Stimulated activated CD8-positive, alpha-beta memory T cell treated with anti-CD3 and anti-CD28 coated beads, Interleukin-4, amount 100 ng/mL, for 4 hours (primary cell): Measurements from ENCODE around the gene WNT6.

Source experiments
- DNase-seq, 2 donors: peaks; one replicate each; pipeline ENCODE4 v3.0.0-alpha.2; 2020; ENCODE audit warnings: low read depth in 2 of 2, low spot score in 1 of 2

Gene WNT6

DNA sequence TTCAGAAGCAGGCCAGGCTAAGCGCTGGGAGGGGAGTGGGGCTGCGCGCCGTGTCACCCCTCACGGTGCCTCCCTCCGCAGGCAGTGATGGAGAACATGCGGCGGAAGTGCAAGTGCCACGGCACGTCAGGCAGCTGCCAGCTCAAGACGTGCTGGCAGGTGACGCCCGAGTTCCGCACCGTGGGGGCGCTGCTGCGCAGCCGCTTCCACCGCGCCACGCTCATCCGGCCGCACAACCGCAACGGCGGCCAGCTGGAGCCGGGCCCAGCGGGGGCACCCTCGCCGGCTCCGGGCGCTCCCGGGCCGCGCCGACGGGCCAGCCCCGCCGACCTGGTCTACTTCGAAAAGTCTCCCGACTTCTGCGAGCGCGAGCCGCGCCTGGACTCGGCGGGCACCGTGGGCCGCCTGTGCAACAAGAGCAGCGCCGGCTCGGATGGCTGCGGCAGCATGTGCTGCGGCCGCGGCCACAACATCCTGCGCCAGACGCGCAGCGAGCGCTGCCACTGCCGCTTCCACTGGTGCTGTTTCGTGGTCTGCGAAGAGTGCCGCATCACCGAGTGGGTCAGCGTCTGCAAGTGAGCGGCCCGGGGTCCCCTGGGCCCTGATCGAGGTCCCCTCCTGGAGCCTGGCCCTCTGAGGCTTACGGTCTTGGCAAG is 33.2 kb downstream of the WNT6 start:
- DNase-seq = peak; percentile 48 to 71

- DNase-seq = no peak
Measured at GRCh38 chr2:218893349-218894150, 33.9 kb downstream of the WNT6 start.

GRCh38 chr2:218894151-218894879 is 34.7 kb downstream of the WNT6 start:
- DNase-seq = no peak

GRCh38 chr2:218894880-218895157 is 35.2 kb downstream of the WNT6 start:
- no peak for DNase-seq

DNA sequence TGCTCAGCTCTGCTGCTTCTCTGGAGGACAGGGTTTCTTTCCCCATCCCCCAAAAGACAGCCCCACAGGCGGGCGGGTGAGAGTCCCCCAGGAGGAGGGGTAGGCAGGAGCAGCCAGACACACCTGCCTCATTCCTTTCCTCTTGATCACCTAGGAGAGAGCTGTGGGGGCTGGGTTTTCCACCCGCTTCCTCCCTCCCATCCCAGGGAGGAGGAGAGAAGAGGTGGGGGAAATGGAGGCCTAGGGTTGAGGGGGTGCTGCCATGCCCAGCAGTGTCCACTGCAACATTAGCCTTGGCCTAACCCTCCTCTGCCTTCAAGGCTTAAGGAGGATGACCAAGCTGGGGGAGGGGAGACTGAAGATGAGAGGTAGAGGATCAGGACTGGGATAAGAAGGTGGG is 35.7 kb downstream of the WNT6 start:
- DNase-seq = no peak

DNA sequence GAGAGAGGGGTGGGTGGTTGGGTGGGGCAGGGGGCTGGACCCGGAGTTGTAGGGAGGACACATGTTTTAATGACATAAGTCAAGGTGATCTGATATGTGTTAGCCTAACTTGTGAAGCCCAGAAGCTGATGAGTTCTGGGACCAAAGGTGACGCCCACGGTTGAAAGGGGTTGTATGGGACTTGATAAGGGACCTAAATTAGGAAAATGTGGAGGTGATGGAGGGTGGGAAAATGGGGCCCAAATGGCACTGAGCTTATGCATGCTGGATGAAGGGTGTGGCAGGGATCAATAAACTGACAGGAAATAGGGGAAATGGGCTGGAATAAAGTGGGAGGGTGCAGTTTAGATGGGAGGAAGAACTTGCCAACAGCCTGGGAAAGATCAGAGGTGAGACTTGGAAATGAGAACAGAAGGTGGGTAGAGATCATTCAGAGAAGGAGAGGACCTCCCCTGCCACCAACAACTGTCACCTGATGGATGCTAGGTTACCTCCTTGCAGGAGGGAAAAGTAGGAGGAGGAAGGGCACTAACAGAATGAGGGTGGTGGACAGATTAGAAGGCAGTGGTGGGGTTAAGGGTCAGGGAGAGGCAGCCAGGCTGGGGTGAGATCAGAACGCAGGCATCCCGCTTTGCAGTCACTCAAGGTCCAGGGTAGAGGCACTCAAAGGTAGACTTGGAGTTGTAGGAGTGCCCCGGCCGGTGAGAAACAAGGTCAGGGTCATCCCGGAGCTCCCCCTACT is 36.3 kb downstream of the WNT6 start:
- no peak for DNase-seq

DNA sequence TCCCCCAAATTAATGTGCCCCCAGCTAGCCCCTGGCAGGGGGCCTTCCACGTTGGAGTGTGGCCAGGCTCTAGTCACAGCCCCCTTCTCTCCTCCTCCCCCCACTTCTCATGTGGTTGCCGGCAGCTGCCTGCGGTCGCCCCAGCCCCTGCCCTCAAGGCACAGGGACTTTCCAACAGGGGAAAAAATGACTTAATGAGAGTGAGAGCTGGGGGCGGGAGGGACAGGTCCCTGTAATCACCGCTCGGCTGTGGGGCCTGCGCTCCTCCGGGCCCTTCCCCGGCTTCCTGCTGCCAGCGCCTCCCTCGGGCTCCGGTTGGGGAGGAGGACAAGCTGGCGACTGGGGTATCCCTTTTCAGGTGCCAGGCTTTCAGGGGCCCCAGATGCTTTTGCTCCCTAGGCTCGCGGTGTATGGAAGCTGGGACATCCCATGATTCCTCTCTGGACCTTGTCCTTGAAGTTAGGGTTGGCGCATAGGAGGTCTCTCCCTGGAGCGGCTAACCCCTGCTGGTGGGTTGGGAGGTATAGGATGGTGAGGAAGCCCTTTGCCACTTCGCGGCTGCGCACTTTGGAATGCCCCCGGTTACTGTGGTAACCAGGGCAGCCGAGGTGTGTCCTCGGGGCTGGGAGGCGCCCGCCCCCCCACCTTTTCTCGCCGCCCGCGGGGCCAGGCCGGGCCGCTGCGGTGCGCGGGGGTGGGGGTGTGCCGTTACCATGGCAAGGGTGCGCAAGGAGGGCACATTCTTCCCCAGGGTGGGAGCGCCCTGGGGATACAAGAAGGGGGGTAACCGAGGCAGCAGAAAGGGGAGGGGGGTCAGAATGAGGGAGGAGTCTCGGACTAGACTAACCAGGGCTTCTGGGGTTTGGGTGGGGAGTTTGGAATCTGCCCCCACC is 37.1 kb downstream of the WNT6 start:
- peak; percentile 61 to 79 for DNase-seq

GRCh38 chr2:218897394-218898108 is 37.9 kb downstream of the WNT6 start:
- no peak for DNase-seq

- DNase-seq = peak; percentile 53 to 78
Measured at GRCh38 chr2:218898109-218898878, 38.7 kb downstream of the WNT6 start.

GRCh38 chr2:218899147-218899546 is 39.5 kb downstream of the WNT6 start:
- no peak for DNase-seq

- no peak for DNase-seq
Measured at GRCh38 chr2:218902427-218902826, 42.8 kb downstream of the WNT6 start.

GRCh38 chr2:218904176-218904575 is 44.6 kb downstream of the WNT6 start:
- no peak for DNase-seq

DNA sequence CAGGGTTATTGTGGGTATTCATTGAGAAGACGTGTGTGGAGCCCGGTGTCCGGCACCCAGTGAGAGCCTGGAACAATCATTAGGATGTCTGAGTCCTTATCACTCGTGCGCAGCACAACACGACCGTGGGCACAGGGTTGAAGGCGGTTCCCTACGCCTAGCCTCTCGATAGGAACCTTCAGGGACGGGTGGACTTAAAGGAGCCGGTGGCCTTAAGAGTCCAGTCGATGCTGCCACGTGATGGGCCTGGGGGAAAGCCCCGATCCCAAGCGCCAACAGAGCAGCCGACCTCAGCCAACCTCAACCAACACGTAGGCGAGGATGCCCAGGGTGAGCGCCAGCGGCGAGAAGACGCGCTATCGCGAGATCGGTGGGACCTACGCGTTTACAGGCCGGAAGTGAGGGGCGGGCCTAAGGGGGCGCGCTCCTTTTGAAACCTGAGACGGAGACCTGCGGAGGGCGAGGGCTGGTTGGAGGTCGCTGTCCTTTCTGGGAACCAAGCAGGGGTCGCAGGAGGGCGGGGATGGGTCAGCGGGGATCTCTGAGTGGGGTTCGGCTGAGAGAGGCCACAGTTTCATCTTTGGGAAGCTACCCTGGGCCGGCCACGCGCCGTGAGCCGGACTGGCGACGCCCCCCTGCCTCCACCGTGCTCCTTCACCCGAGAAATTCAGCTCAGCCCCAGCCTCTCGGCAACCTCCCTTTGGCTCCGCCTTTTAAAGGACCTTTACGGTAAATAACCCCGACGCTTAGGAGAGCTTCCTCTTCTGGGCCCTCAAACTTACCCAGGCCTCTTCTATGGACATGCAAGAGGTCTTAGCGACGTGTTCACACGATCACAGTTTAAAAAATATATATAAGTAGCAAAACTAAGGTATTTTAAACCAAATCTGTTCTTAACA is 49.4 kb downstream of the WNT6 start:
- DNase-seq = peak; percentile 73 to 75

GRCh38 chr2:218910741-218911140 is 51.1 kb downstream of the WNT6 start:
- no peak for DNase-seq

DNA sequence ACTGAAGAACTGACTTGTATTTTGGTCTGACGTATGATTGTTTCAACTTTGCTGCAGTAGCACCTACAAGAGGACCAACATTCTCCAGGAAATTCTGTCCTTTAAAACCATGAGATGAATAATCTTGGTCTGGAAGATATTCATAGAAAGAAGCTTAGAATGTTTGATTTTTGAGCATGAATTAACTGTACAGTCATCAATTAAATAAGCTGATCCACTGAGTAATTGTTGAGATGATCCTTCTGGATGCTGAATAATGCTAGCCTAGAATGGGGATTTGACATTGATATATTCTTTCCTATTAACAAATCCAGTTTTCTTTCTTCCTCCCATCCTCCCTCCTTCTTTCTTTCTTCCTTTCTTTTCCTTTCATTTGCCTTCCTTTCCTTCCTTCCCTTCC is 60.9 kb downstream of the WNT6 start:
- DNase-seq = no peak
